Testis (tissue), 3 donors: ENCODE results near the gene TMEM164. TPM values are rescaled to one million over a fixed set of nuclear protein-coding genes. Genes with fewer than 3 reads are reported as not detected.

Experiments used
- DNase-seq: peaks from one replicate; pipeline ENCODE4 v3.0.0-alpha.2; 2019
- H3K27ac ChIP-seq, 2 donors: fragments of 200-600 bp; sonication (generic); one replicate each; pipeline ENCODE4 v1.5.1; 2019
- H3K27me3 ChIP-seq: fragments of 200-600 bp; sonication (generic); one replicate; pipeline ENCODE4 v1.5.1; 2019
- H3K36me3 ChIP-seq: fragments of 200-600 bp; sonication (generic); one replicate; pipeline ENCODE4 v1.5.1; 2017; ENCODE audit warnings: low read depth; ENCODE audit errors: missing control alignments
- H3K4me1 ChIP-seq: fragments of 200-600 bp; sonication (generic); one replicate; pipeline ENCODE4 v1.5.1; 2019
- H3K4me3 ChIP-seq, 2 donors: fragments of 200-600 bp; sonication (generic); one replicate each; pipeline ENCODE4 v1.5.1; 2017 to 2019
- H3K9me3 ChIP-seq: fragments of 200-600 bp; sonication (generic); one replicate; pipeline ENCODE4 v1.5.1; 2017
- POLR2A ChIP-seq: fragments of 450-650 bp; IDR thresholded peaks from one replicate; pipeline ENCODE4 v1.6.1; 2017; ENCODE audit warnings: antibody characterized with exemption, mild to moderate bottlenecking, moderate library complexity
- WGBS, 2 donors: methylation state at CpG; one replicate each; pipeline ENCODE4 v1.1.5; 2018; 5-methylcytosine and 5-hydroxymethylcytosine counted together
- intact Hi-C: fragments of 100-400 bp; cut with DNase I; formaldehyde crosslinking; loops from one replicate; pipeline ENCODE4 v1.15.1; 2023; ENCODE audit warnings: low total_unique reads
- polyA plus RNA-seq: library from polyadenylated mRNA; stranded (reverse); fragments of 350-450 nt; fragmentation: Illumina TruSeq; extraction: RNeasy Lipid Tissue Mini Kit (QIAGEN cat#74804); gene quantifications from one replicate; pipeline ENCODE4 v1.2.3, GENCODE V29; 2014; ENCODE audit warnings: low read depth, low replicate concordance; ENCODE audit not compliant: insufficient read depth
- total RNA-seq, 2 donors: library from RNA; depleted of rRNA; stranded (reverse); fragments of >200 nt; gene quantifications; one replicate each; pipeline ENCODE4 v1.2.3, GENCODE V29; 2016
- TF ChIP-seq, protein P1 (sequence below), 3 experiments: fragments of 450-650 bp in 2 of 3; fragments of 200-600 bp in 1 of 3; sonication (generic) in 1 of 3; IDR thresholded peaks; one replicate each; pipeline ENCODE4 v1.5.1; 2016 to 2019; ENCODE audit warnings: antibody characterized with exemption in 3 of 3, mild to moderate bottlenecking in 2 of 3, moderate library complexity in 1 of 3

The TMEM164 gene
- total and polyA plus RNA-seq, 3 donors from 2014 or later = 7.9 to 13.9 (median 8.1) TPM

DNA sequence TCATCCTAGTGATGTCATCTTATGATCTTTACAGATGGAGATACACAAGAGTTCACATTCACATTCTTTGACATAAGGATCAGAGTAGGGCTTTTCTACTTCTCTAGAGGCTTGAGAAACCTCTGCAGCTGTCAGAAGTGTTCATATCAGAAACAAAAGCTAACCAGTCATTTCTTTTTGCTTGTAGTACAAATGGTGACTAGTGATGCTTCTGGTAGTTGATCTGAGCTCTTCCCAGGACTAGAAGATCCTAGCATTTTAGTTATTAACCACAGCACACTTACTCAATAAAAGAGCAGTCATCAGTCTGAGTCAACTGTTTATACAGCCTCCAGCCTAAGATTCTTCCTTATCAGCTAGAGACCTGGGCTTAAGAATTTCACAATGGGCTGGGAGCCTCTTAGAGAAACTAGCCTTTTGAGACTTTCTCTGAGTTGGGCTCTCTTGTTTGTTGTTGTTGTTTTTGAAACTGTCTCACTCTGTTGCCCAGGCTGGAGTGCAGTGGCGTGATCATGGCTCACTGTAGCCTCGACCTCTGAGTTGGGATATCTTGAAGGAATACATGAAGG, 84.1 kb downstream of the TMEM164 start:
- intact Hi-C loops = no loop called here
- WGBS, 2 donors = 92 to 100% methylated on average over 2 of the region's 2 CpGs
- H3K27ac ChIP-seq = no peak overlapping the region
- DNase-seq = no peak
- no peaks in the 10 kb centered on the region for H3K4me1 ChIP-seq
- H3K36me3 ChIP-seq = no peaks in the 10 kb centered on the region
- no peaks in the 10 kb centered on the region for H3K27me3 ChIP-seq
- no peak for TF ChIP-seq POLR2A
- TF ChIP-seq, protein P1, sequence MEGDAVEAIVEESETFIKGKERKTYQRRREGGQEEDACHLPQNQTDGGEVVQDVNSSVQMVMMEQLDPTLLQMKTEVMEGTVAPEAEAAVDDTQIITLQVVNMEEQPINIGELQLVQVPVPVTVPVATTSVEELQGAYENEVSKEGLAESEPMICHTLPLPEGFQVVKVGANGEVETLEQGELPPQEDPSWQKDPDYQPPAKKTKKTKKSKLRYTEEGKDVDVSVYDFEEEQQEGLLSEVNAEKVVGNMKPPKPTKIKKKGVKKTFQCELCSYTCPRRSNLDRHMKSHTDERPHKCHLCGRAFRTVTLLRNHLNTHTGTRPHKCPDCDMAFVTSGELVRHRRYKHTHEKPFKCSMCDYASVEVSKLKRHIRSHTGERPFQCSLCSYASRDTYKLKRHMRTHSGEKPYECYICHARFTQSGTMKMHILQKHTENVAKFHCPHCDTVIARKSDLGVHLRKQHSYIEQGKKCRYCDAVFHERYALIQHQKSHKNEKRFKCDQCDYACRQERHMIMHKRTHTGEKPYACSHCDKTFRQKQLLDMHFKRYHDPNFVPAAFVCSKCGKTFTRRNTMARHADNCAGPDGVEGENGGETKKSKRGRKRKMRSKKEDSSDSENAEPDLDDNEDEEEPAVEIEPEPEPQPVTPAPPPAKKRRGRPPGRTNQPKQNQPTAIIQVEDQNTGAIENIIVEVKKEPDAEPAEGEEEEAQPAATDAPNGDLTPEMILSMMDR (IDR thresholded peaks at IDR 0.05) = no peak
- no peaks in the 10 kb centered on the region for H3K9me3 ChIP-seq
- H3K4me3 ChIP-seq = no peak overlapping the region

DNA sequence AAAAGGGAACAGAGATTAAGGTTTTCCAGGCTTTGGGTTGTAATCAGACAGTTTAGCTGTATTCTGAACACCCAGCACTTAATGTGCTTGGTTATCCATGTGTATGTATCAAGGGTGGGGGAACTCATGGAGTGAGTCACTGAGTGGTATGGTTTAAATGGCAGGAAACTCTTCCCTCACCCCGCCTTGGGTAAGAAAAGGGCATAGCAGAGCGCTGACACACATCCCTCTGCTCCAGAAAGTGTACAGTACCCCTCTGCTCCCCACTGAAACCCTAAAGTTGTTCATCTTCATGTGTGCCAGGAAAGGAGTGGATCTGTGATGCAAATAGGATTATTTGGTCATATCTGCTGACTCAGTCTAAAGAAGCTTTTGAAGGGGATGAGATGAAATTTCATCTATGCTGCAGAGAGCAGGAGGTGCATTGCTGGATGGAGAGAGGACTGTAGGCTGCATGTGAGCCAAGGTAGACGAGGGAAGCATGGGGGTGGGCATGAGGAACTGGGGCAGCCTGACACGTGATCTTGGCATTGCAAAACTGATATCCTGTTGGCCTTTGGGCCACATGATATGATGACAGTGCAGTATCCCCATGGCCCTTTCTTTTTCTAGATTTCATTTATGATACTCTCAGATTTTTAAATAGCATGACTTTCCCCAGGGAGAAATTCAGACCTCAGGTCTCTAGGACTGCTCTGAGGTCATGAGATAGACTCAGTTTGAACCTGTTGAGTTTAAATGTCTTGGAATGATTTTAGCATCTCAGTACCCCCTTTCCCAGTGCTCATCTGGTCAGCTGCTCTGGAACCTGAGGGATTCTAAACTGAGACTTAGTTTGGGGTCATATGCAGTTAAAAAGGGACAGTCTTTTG, 84.8 kb downstream of the TMEM164 start:
- Histone ChIP-seq H3K27me3 (no peaks in the 10 kb centered on the region), H3K4me1 (no peaks in the 10 kb centered on the region), H3K27ac (no peak overlapping the region), H3K4me3 (no peak overlapping the region), H3K9me3 (no peaks in the 10 kb centered on the region), H3K36me3 (no peaks in the 10 kb centered on the region)
- no peak for TF ChIP-seq POLR2A
- TF ChIP-seq, protein P1 (IDR thresholded peaks at IDR 0.05) = no peak
- WGBS, 2 donors = 84 to 92% methylated on average over 4 of the region's 4 CpGs
- DNase-seq = no peak
- intact Hi-C loops = no loop called here

DNA sequence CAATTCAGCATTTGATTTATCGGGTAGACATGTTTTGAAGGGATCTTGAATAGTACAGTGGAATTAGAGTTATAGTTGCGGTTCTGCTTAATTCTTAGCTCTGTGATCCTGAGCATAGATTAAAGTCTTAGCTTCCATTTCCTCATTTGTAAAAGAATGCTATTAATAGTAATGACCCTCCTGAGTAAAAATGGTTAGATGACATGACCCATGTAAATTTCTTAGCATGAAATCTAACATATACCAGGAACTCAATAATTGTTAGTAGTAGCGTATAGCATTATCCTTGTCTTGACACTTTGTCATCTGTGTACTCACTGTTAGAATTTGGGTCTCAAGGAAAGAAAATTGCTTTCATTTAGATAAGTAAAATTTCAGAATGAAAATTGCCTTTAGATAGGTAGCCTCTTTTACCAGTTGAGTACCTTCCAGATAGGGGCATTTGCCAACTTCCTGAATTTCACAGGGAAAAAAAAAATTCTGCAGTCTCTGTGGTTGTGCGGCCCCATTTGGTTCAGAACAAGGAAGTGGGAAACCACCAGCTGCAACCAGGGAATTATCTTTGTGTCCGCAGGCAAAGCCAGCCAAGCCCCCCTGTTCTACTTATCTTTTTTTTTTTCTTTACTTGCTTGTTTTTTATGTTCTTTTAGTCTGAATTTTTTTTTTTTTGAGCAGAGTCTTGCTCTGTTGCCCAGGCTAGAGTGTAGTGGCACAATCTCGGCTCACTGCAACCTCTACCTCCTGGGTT, 86.9 kb downstream of the TMEM164 start:
- Histone ChIP-seq H3K27me3 (no peaks in the 10 kb centered on the region), H3K27ac (no peak overlapping the region), H3K4me3 (no peak overlapping the region), H3K4me1 (no peaks in the 10 kb centered on the region), H3K36me3 (no peaks in the 10 kb centered on the region), H3K9me3 (no peaks in the 10 kb centered on the region)
- no peak for DNase-seq
- intact Hi-C loops = no loop called here
- TF ChIP-seq, protein P1 (IDR thresholded peaks at IDR 0.05) = no peak
- no peak for TF ChIP-seq POLR2A
- WGBS, 2 donors = 81 to 84% methylated on average over 6 of the region's 6 CpGs

DNA sequence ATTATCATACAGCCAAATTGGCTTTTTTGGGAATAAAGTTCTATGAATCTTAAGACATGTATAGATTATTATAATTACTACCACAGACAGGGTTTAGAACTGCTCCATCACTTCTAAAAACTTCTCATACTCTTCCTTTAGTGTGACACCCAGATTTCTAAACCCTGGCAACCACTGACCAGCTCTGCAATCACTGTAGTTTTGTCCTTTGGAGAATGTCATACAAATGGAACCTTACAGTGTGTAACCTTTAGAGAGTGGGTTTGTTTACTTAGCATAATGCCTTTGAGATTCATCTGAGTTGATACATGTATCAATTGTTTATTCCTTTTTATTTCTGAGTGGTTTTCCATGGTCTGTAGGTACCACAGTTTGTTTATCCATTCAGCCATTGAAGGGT, 95.0 kb downstream of the TMEM164 start:
- no peak for DNase-seq
- TF ChIP-seq POLR2A = no peak
- TF ChIP-seq, protein P1 (IDR thresholded peaks at IDR 0.05) = no peak
- Histone ChIP-seq H3K27ac (no peak overlapping the region), H3K4me3 (no peak overlapping the region), H3K27me3 (no peaks in the 10 kb centered on the region), H3K4me1 (no peaks in the 10 kb centered on the region), H3K36me3 (no peaks in the 10 kb centered on the region), H3K9me3 (no peaks in the 10 kb centered on the region)
- intact Hi-C loops = no loop called here
